ENCODE data around the gene CDH23.

GRCh38 chr10:71453186-71453585 lies 56.5 kb downstream of the CDH23 start:
- TF ChIP-seq, protein P1, sequence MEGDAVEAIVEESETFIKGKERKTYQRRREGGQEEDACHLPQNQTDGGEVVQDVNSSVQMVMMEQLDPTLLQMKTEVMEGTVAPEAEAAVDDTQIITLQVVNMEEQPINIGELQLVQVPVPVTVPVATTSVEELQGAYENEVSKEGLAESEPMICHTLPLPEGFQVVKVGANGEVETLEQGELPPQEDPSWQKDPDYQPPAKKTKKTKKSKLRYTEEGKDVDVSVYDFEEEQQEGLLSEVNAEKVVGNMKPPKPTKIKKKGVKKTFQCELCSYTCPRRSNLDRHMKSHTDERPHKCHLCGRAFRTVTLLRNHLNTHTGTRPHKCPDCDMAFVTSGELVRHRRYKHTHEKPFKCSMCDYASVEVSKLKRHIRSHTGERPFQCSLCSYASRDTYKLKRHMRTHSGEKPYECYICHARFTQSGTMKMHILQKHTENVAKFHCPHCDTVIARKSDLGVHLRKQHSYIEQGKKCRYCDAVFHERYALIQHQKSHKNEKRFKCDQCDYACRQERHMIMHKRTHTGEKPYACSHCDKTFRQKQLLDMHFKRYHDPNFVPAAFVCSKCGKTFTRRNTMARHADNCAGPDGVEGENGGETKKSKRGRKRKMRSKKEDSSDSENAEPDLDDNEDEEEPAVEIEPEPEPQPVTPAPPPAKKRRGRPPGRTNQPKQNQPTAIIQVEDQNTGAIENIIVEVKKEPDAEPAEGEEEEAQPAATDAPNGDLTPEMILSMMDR (IDR thresholded peaks at IDR 0.05; ENCODE audit: low read length) = no peak
- TF ChIP-seq EZH2phosphoT487 (IDR thresholded peaks at IDR 0.05; ENCODE audit: low read length) = no peak
- TF ChIP-seq EZH2 (optimal IDR thresholded peaks at IDR 0.05; ENCODE audit: low read depth, low read length) = no peak

All from MM.1S (cell line).